Activated CD4-positive, alpha-beta T cell treated with anti-CD3 and anti-CD28 coated beads for 24 hours (primary cell): ENCODE results near the gene POU3F1.

Experiments
- DNase-seq, 2 donors: peaks; one replicate each; pipeline ENCODE4 v3.0.0-alpha.2; 2020; ENCODE audit warnings: low read depth in 2 of 2

The POU3F1 gene

DNA sequence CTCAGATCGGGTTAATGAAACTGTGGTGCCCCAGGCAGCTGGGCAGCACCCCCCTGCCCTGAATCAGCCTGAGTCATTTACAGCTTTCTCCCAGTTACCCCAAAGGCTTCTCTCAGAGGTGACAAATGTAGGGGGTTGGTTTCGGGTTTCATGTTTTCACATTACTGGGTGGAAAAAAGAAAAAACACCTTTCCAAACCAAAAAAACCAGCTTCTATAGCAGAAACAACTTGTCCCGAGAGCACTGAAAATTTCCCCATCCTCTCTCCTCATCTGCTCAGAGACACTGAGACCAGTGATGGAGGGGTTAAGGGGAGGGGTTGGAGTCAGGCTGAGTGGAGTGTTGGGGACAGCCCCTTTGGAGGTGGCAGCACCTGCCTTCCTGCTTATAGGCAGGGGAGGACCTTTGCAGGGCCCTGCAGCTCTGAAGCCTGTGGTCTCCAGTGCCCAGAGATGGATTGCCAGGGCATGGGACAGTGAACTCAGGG lies 18.4 kb downstream of the POU3F1 start:
- DNase-seq: peak; percentile 63 to 77

DNA sequence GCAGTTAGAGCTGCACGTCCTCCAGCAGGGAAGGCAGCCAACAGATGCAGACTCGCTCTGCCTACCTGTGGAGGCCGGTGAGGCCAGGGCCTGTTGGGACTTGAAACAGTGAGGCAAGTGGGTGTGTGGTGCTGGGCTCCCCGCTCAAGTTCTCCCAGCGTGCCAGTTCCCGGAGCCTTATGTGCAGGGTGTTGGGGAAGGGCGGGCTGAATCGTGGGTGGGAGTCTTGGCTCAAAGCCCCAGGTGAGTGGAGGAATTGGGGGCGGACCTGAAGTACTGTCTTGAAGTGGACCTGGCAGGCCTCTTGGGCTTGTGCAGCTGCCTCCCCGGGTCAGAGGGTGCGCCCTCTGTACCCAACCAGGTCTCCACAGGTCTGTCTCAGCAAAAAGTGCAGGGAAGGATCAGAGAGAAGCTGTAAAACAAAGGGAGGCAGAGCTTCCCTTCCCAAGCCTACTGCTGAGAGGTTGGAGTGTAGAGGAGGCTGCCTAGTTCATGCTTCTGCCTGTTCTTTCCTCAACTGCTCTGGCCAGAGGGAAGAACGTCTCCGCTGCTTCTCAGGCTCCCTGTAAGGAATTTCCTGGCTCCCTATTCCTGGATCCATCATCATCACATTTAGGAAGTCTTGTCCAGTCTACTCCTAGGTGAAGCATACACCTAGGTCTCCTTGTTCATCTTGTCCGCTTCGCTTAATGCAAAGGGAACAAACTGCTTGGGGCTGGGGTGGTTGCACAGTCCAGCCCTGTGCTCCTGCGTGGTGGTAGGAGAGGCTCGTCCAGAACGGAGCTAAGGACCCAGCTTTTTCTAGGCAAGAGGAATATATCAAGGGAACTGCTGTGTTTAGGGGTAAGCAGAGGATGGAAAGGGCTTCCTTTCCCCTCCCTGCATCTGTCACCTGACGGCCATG lies 19.1 kb downstream of the POU3F1 start:
- DNase-seq: no peak

DNA sequence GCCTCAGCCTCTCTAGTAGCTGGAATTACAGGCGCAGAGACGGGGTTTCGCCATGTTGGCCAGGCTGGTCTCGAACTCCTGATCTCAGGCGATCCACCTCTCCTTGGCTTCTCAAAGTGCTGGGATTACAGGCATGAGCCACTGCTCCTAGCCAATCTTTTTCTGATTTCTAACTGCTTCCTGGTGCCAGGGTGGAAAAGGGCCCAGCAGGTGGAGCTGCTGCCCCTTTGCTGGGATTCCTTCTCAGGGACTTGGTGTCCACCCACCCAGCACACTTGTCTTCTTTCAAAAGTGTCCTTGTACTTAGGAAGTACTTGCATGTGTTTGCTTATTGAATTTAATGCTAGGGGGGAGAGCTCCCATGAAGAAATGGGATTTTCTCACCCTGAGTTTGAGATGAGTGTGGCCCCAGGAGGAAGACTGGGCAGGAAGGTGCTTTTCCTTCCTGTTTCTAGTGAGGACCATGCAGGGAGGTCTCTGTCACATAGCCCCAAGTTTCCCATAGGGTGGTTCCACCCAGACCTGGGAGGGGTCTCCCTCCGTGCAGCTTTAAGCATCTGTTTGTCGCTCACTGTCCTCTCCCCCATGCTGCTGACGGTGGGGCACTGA lies 19.9 kb downstream of the POU3F1 start:
- peak in 1 of 2 donors; percentile 50 for DNase-seq

DNA sequence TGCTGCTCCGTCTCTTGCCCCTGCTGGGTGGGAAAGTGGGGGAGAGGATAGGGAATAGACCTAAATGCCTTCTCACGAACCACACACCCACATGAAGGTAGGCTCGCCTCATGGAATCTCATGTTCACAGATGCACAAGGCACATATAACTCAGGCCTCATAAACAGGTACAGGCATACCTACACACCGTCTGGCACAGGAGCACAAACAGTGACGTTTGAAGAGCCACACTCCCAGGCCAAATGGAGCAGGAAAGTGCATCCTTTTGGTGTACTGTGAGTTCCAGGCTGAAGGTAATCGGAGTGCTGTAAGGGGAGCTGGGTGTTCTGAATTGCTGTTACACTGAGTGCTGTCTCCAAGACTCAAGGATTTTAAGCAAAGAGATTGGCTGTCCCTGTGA lies 20.9 kb downstream of the POU3F1 start:
- DNase-seq: no peak

DNA sequence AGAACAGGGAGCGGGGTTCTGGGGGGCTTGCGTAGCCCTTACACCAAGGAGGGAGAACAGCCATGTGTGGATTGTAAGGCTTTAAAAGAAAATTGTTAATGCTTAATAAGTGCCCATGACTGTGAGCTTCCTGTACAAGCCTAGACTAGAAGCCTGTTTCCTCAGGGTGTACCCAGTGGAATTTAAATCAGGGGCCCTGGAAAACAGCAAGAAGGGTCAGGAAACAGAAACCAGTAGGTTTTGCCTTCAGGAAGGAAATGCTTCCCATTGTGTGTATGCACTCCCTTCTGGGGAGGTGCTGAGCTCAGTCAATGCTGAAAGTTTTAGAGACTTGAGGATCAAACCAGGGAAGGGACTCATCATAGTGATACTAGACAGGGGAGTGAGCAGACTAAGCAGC lies 21.4 kb downstream of the POU3F1 start:
- no peak for DNase-seq

DNA sequence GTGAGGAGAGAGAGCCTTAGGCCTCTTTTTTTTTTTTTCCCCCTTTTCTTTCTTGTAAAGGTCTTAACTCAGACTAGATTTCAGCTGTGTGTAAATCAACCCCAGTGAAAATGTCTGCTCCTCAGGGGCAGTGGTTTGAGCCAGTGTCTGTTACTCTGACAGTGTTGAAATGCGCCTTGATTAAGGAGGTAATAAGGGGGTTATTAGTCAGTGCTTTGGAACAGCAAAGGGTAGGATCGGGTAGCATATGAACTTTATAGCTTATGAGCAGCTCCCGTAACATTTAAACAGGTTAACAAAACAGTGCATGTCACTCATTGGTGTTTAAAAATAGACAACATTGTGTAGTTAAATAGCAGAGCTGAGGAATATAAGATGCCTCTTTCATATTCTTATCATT lies 23.8 kb downstream of the POU3F1 start:
- no peak for DNase-seq

DNA sequence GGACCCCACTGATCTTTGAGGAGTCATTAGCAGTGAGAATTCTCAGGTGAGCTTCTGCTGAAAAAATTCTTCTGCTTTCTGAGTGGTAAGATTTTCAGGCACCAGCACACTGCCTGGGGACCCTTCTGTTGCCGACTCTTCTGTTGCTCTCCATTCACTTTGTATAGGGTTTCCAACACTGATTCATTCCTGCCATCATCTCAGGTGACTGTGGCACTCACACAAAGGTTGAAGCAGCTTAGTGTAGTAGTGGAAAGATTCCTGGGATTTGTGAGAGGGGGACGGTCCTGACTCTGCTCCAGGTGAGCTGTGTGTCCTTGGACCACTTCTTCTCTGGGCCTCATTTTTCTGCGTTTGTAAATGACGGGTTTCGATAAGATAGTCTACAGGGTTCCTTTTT lies 24.6 kb downstream of the POU3F1 start:
- no peak for DNase-seq

DNA sequence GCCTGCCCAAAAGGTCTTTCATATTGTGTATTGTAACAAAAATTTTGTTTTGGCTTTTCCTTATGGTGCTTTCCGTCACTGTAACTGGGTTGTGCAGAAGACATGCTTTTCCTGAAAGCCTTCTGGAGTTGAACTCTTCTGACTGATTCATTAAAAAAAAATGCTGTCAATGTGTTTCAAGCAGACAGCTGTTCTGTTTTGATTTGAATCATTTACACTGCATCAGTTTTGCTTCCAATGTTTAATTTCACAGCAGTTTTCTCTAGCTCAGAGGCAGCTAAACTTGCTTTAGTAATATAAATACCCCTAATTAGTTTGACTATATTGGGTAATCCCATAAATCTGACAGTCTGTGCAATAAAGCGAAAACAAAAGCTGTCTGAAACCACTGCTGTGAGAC lies 26.2 kb downstream of the POU3F1 start:
- DNase-seq: no peak

DNA sequence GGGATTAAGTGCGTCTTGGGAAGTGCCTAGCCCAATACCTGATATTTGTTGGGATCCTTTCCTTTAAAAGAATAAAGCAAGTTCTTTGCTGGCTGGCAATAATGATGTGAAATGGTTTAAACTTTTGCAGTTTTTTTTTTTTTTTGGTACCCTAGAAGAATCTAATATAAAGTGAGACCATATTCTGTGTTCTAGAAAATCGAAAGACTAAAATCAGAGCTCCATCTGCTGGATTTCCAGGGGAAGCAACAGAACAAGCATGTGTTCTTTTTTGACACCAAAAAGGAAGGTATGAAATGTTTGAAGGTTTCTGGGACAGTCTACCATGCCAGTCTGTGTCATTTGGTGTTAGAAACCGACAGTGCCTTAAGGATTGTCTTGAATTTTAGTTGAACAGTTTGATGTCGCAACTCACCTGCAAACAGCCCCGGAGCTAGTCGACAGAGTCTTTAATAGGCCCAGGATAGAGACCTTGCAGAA lies 27.7 kb downstream of the POU3F1 start:
- no peak for DNase-seq

DNA sequence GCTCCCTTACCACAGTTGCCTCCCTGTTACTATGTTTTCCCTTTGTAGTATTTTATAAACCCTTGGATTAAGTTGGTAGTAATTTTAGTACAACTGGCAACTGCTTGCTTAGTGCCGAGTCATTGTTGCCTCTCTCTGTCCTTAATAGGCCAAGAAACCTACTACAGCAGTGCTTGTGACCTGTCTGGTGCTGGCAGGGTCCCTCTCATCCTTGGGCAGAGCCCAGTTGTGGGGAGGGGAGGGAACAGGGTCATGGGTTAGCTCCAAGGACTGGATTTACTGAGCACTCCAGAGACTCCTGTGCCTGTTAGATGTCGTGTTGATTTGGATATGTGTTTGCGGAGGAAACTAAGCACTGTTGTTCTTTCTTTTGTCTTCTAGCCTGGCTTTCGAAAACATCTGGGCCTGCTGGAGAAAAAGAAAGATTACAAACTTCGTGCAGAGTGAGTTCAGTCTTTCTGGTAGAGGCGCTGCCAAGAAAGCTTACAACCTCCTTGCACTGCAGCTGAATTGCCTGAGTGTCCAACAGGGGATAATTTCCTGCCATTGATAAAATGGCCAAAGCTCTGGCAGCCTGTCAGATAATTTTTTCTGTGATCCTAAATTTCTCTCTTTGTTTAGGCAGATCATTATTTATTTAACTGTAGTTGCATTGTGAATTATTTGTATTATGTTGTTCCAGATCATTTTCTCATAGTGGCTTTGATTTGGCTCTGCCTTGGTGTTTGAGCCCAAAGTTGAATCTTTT lies 30.4 kb downstream of the POU3F1 start:
- DNase-seq: no peak

DNA sequence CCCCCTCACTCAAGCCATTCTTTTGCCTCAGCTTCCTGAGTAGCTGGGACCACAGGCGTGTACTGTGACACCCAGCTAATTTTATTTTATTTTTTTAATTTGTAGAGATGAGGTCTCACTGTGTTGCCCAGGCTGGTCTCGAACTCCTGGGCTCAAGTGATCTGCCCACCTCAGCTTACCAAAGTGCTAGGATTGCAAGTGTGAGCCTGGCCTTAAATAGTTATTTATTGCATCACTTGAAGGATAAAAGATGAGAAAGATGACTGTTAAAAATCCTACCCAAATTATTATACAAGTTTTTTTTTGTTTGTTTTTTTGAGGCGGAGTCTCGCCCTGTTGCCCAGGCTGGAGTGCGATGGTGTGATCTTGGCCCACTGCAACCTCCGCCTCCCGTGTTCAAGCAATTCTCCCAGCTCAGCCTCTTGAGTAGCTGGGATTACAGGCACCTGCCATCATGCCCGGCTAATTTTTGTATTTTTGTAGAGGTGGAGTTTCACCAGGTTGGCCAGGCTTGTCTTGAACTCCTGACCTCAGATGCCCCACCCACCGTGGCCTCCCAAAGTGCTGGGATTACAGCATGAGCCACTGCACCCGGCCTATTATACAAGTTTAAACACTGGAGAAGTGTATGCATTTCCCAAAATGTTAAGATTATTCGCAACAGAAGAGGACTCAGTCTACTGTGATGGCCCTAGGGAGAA lies 31.7 kb downstream of the POU3F1 start:
- DNase-seq: no peak

DNA sequence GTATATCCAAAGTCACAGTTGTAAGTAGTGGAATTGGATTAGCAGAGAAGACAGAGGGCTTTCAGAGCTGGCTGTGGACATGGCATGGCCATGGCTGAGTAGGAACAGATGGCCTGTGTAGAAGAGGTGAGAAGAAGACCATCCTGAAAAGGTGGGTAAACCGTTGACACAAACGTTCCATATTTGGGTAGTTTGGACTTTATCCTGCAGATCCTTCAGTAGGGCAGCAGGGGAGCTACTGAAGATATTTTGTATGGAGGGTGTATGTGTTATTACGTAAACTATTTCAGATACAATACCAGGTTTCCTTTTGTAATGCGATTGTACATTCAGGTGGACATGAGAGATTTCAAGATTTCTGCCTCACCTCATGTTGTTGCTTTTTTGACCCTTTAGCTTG lies 32.4 kb downstream of the POU3F1 start:
- no peak for DNase-seq

DNA sequence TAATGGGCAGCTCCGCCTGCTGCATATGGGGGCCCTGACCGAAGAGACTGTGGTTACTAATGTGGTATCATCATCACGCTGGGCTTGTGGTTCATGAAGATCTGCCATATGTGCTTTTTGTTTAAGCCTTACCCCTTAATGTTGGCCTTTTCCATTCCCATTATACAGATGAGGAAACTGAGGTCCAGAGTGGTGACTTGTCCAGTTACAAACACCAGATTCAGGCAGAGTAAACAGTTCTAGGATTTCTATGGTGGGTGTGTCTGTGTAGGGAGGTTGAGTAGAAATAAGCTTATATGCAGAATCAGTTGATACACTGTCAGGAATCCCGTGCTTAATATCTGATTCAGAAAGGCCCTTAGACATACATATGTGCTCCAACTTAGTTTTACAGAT lies 33.4 kb downstream of the POU3F1 start:
- DNase-seq: no peak

DNA sequence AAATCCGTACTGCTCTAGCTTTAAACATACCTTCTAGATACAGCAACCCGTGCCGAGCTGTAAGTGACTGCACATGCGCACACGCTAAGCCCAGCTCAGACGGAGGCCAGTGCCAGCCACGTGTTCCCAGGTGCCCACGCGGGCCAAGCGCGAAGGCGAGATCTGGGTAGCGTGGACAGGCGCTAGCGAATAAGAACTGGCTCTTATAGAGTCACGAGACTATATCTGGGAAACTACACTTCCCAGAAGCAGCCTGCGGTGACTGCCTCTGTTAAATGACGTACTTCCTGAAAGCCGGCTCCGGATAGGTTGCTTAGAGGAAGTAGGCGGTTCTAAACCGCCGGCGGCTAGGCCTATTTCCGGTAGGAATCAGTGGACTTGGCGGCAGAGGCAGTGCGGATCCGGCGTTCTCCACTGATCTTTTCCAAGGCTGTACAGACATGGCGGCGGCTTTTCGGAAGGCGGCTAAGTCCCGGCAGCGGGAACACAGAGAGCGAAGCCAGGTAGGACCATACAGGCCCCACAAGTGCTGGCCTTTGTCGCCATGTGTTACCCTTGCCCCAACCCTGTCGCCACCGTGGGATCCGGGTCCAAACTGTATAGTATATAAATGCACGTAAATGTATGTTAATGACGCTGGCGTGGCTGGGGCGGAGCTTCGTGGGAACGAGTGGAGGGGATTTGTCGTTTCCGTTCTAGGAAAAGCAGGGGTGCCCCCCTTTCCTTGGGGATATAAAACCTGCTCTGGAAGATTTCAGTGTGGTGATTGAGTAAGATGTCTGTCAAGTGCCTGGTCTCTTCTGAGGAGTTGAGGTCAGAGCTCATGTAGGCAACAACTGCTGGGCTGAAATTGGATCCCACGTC lies 34.0 kb downstream of the POU3F1 start, which contains the start of gene UTP11:
TSS of gene UTP11 (plus strand) at position 372 of the 864 bp plus-strand sequence. CDS start at position 441, 69 bp downstream.
- DNase-seq: peak; percentile 74 to 79

DNA sequence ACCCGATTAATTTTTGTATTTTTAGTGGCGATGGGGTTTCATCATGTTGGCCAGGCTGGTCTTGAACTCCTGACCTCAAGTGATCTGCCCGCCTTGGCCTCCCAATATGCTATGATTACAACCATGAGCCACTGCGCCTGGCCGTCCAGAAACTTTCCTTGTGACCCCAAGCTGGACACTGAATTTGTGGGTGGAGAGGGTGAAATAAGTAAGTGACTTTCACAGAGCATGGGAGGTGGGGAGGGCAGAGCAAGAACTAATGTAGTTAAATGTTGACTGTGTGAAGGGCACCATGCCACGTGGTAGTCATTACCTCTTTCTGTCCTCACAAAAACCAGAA lies 36.8 kb downstream of the POU3F1 start:
- DNase-seq: no peak

DNA sequence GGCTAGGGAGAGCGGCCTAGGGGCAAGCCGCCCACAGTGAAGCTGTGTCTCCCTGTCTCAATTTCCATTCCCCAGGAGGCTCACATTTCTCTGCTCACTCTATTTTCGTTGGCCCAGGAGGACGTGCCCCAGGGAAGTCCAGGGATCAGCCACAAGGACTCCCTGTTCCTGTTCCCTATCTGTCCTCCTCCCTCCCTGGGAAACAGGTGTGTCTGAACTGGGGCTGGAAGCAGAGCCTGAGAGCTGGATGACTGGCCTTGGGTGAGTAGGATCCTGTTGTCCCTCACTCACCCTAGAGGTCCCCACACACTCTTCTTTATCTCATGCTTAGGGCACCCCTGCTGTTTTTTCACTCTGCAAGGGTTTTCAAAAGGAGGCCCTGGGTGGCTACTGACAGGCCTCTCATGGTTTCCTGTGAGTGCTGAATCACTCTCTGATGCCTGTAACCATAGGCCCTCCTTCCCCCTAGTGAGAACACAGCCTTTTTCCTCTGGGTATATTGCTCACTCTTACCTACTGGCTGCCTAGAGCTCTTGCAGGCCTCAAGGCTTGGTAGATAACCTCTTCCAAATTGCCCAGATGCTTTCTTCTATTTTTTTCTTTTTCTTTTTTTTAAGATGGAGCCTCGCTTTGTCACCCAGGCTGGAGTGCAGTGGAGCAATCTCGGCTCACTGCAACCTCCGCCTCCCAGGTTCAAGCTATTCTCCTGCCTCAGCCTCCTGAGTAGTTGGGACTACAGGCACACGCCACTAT lies 37.3 kb downstream of the POU3F1 start:
- peak in 1 of 2 donors; percentile 51 for DNase-seq

DNA sequence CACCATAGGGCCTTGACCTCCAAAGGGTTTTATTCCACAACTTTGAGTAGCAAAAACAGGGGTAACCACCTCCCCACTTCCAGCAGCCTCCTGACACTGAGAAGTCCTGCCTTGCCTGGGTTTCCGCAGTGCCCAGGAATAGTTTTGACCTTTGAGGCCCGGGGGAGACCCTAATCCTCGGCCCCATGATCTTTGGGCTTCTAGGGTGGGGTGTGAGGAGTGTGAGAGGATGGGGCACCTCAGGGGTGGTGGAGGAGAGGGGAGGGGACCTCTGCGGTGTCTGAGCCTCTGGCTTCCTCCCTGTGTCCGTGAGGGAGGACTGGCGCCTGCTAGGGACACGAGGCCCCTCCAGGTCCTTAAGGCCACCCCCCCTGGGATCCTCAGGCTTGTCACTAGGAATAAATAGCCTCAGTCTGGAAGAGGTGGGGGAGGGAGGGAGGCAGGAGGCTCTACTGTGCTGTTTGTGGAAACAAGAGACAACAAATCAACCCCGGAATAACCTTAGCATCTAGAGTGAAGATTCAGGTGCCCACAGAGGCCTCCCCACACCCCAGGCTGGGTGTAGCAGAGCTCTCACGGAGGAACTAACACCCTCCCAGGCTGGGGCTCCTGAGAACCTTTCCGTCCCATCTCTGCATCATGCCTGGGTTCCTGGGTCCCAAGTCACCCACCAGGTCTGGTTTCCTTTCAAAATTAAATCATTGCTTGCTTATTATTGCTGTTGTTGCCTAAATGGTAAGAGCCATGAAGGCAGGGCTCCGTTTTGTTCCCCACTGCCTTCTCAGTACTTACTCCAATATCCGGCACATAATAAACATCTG lies 40.4 kb downstream of the POU3F1 start:
- DNase-seq: no peak

DNA sequence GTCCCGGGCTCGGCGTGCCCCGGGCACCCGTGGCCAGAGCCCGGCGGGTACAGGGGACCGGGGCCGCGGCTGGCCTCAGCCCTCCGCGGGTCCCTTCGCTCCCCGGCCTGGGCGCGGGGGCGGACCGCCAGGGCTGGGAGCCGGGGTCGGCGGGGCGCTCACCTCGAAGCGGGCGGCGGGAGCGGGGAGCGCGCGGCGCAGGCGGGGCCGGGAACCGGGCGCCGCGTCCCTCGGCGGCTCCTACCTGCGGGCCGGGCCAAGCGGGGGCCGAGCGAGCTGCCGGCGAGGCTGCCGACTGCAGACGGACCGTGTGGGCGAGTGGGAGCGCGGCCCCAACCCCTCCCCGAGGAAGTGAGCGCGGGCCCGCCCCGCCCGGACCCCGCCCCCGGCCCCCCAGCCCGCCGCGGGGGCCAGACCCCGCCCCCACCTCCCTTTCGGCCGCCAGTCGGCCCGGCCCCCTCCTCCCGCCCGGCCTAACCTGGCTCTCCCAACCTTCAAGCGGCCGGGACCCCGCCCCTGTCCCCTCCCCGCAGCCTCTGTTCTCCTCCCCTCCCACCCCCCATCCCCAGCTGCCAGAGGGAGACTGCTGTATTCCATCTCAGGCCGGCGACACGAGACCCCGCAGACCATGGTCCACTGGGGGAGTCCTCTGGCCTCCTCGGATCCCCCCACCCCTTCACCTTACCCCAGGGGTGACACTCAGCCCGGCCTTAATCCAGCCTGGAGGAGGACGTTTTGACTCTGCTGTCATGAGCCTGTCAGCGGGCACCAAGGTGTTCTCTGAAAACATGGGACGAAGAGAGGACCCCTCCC lies 41.2 kb downstream of the POU3F1 start, which contains the start of gene FHL3:
TSS of gene FHL3 (minus strand) at position 320 of the 813 bp plus-strand sequence. CDS start 6,102 bp downstream, outside the sequence.
- DNase-seq: peak in 1 of 2 donors; percentile 37
